Superior temporal gyrus (tissue), 1 donor: ENCODE data around the gene RMND5B.
"Not testable (repeated sequence)": the region's sequence is repeated elsewhere in the genome, so short reads cannot be mapped to it uniquely, and the experiment has no call there.

Source experiments
- DNase-seq: peaks from one replicate; pipeline ENCODE4 v3.0.0-alpha.2; 2016; ENCODE audit errors: extremely low spot score

Gene RMND5B

DNA sequence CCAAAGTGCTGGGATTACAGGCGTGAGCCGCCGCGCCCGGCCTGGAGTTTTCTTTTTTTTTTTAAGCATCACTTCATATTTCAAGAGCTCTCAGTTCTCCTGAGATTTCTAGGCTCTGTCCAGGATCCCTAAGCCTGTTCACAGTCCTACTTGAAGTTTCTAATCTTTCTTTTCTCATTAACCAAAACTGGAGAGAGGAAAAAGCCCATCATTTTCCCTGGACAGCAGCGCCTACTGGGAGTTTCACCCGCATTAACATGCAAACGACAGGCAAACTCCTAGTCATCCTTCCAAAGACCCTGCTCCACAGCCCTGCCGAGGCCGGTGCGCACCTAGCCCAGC, 609 bp upstream of the RMND5B start:
- DNase-seq: not testable (repeated sequence)

DNA sequence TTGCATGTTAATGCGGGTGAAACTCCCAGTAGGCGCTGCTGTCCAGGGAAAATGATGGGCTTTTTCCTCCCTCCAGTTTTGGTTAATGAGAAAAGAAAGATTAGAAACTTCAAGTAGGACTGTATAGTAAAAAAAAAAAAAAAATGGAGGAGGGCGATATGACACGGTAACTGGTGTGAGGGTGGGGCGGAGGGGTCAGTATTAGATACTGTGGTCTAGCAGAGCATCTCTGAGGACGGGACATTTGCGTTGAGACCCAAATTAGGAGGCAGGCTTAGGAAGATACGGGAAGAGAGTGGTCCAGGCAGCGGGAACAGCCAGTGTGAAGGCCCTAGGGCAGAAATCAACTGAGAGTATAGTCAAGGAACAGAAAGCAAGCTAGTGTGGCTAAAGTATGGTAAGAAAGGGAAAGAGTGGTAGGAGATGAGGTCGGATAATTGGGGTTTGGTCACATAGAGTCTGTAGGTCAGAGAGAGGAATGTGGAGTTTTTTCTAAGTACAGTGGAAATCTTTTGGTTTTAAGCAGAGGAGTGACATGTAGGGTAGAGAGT, 707 bp downstream of the RMND5B start:
- DNase-seq: no peak

DNA sequence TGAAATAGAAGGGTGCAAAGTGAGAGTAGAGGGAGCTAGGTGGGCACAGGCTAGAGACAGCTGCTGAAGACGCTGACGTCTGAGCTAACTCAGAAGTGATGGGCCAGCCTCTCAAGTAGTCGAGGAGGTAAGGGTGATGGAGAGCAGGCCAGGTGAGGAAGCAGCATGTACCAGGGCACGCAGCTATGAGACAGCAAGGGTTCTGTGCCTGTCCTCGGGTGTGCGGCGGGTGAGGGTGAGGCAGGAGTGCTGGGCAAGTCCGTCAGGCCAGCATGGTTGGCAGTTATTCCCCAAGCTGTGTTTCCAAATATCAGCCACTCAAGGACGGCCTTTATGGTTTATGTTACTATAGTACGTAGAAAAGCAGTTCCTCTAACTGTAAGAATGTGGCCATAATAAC, 6.2 kb downstream of the RMND5B start:
- no peak for DNase-seq

DNA sequence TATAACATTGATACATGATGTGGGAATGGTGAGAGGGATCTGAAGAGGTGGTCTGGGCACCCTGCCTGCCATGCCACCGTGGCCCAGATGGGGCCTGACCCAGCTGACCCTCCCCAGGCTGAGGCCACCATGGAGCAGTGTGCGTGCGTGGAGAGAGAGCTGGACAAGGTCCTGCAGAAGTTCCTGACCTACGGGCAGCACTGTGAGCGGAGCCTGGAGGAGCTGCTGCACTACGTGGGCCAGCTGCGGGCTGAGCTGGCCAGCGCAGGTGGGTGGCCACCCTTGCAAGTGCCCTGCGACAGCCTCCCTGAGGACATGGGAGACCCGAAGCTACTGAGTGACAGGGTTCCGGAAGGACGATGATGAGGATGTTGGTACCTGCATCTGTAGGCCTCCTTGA, 7.2 kb downstream of the RMND5B start:
- DNase-seq: no peak

DNA sequence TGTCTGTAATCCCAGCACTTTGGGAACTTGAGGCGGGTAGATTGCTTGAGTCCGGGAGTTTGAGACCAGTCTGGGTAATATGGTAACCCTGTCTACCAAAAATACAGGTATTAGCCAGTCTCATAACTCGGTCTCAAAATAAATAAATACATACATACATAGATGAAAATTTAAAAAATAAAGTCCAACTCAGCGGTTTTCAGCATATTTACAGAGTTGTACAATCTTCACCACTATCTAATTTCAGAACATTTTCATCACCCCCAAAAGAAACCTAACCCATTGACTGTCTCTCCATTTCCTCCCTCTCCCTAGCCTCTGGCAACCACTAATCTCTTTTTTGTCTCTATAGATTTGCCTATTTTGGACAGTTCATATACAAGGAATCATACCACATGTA, 10.7 kb downstream of the RMND5B start:
- DNase-seq: no peak

DNA sequence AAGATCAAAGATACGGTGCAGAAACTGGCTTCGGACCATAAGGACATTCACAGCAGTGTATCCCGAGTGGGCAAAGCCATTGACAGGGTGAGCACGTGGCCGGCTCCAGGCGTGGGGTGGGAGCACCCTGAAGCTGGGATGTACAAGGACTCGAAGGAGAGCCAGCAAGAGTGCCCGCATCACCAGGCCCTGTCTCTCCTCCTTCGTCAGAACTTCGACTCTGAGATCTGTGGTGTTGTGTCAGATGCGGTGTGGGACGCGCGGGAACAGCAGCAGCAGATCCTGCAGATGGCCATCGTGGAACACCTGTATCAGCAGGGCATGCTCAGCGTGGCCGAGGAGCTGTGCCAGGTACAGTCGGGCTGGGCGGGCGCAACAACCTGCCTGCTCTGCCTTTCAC, 11.8 kb downstream of the RMND5B start:
- no peak for DNase-seq

DNA sequence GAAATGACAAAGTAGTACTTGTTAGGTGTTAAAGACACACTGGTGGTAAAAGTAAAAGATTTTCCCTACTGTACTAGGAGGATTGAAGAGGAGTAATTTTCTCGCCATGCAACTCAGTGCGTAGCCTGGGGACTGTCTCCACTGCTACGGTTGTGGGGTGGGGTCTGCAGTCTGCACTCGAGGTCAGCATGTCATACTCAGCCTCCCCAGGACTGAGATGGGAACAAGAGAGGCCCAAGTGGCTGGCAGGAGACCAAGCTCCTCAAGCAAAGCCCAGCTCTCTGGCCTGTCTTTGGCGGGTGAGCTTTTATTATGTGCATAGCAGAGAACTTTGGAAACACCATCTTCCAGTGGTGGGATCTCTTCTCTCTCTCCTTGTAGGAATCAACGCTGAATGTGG, 12.4 kb downstream of the RMND5B start:
- DNase-seq: no peak

DNA sequence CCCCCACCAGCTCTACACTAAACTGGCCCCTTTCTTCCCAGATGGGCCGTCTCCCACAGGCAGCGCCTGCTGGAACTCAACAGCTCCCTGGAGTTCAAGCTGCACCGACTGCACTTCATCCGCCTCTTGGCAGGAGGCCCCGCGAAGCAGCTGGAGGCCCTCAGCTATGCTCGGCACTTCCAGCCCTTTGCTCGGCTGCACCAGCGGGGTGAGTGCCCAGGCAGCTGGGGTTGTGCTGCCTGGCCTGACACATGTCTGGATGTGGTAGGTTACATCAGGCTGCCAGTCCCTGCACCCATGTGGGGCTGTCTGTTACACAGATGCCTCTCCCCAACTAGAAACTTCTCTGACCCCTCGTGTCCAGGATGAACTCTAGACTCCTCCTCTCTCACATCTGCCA, 13.1 kb downstream of the RMND5B start:
- no peak for DNase-seq

DNA sequence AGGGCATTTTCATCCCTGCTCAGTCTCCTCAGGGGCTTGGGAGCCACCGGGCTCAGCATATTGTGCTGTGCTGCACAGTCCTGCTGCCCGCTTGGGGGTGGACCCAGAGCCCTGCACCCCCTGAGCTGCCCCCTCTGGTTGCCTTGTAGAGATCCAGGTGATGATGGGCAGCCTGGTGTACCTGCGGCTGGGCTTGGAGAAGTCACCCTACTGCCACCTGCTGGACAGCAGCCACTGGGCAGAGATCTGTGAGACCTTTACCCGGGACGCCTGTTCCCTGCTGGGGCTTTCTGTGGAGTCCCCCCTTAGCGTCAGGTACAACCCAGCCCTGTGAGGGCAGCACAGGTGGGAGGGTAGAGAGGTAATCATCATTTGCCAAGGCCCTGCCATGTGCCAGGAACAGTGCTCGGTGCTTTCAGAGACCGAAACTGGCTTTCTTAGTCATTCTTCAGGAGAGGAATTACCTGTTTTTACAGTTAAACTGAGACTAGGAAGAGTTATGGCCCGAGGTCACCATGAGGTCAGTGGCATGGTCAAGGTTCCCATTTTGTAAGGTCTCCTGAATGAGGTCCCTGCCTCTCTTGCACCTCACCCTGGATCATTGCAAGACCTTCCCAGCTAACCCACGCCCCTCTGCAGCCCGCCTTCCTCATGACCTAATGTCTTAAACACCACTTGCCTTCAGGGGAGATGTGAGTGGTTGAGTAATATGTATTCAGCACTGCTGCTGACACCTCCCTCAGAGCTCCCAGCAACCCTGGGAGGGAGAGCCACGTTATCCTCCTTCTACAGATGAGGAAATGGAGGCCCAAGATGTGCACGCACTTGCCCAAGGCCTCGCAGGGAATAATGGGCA, 15.4 kb downstream of the RMND5B start:
- no peak for DNase-seq

DNA sequence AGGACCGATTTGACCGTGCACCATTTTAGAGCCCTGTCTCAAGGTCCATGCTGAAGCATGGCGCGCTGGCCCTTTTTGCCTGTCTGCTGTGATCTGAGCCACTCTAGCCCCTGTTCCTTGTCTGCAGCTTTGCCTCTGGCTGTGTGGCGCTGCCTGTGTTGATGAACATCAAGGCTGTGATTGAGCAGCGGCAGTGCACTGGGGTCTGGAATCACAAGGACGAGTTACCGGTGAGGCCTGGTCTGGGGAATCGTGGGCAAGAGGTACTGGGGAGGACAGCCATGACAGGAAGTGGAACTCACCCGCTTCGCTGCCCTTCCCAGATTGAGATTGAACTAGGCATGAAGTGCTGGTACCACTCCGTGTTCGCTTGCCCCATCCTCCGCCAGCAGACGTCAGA, 16.6 kb downstream of the RMND5B start:
- no peak for DNase-seq

DNA sequence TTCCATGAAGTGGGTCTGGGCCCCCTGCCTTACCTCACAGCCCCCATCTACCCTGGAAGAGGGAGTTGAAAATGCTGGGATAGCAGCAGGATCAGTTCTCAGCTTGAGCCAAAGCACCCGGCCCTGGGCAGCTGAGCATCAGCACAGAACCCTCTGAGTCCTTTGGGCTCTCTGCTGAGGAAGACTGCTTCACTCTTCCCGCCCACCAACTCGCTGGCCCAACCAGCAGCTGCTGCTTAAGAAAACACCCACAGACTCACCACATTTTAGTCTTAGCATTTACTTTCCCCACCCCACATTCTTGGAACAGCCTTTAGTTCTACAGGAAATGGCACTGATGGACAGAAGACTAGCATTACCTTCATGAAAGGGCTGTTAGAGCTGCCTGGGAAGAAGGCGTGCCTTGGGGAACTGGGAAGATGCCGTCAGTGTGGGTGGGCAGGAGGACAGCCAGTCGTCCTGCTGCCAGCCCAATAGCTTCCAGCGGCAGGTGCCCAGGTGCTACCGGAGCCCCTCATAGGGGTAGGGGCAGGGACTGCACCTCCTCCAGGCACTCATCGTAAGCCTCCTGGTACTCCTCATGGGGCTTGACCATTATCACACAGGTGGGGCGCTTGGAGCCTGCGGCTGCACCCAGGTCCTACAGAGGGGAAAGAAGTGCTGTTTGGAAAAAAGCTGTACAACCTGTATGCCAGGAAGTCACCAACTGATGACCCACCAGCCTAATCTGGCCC, 18.6 kb downstream of the RMND5B start:
- no peak for DNase-seq

DNA sequence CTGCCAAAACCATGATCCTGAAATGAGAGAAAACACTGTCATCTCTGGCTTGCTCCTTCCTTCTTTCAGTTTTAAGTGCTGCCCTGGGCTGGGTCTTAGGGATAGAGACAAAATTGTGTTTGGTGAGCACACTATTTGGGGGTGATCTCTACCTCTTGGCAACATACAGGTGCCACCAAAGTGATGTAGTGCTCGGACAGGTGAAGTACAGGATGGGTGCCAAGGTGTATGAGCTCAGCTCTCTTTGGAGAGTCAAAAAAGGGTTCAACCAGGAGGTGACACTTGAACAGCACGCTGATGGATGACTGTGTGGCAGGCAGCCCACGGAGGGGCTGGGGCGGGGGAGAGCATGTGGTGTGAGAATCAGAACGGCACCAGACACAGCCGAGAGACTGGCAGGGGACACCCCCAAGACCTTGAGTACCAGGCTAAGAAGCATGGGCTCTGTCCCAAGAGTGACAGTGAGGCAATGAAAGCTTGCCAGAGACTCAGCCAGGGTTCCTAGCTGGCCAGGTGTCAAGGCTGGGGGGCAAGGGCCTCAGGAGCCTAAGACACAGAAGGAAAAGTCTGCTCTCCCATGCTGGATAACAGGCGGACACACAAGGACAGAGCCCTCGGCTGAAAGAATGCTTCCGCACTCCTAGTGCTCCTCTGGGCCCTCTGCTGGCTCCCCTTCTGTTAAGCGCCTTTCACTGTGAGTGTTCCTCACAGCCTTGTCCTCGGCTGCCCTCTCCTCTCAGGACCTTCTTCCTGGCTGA, 20.3 kb downstream of the RMND5B start:
- no peak for DNase-seq

DNA sequence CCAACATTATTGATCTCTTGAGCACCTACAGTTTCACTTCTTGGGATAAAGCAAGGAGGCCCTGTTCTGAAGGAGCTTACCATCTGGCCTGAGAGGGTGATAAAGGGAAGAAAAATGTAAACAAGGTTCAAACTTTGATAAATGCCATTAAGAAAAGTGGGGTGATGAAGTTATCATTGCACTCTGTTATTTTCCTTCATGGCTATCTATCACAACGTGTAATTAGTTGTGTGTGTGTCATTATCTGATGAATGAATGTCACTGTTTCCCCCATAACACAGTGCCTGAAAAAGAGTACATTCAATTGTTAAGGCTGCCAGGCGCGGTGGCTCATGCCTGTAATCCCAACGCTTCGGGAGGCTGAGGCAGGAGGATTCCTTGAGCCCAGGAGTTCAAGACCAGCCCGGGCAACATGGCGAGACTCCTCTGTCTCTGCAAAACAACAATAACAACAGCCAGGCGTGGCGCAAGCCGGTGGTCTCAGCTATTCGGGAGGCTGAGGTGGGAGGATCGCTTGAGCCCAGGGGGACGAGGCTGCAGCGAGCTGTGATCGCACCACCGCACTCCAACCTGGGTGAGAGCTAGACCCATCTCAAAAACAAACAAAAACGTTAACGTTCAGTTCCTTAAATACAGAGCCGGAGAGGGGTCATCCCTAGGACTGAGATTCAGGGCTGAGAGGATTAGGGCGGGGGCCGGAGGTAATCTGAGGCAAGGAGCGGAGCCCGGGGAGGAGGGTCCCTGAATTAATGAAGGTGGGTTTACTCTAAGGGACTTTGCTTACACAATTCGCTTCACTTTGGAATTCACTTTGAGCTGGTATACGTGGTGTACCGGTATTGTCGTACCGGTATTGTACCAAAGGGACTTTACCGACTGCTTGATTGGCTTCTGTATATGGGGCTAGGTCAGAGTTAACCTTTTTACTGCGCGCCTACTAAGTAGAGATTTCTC, 22.0 kb downstream of the RMND5B start:
- no peak for DNase-seq

DNA sequence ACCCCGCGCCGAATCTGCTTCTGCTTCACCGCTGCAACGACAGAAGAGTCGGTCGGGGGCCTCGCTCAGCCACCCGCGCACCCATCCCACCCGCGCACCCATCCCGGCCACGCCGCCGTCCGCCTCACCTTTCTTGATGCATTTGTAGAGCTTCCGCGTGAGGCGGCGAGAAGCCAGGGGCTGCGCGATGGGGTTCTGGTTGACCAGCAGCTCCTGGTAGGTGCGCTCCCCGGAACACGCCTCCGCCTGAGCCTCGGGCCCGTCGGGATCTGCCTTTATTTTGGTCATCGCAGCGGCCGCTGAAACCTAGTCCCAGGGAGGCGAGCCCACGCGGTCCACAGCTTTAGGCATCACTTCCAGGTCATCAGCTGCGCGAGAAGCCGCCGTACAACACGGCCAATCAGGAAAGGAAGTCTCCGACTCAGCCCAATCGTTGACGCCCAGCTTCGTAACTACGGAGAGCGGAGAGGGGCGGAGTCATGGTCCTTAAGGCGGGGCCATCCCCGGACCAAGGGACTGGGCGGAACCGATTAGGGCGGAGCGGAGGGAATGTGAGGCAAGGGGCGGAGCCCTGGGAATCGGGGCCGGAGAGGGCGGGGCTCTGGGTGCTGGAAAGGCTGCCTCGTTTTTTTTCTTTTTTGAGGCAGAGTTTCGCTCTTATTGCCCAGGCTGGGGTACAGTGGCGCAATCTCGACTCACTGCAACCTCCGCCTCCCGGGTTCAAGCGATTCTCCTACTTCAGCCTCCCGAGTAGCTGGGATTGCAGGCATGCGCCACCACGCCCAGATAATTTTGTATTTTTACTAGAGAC, 22.9 kb downstream of the RMND5B start, which contains the start of gene NHP2:
Gene NHP2, minus strand, starts transcription at position 356 of the 811 bp plus-strand sequence. Its CDS starts 68 bp downstream, at position 288.
- DNase-seq: peak; percentile 100

DNA sequence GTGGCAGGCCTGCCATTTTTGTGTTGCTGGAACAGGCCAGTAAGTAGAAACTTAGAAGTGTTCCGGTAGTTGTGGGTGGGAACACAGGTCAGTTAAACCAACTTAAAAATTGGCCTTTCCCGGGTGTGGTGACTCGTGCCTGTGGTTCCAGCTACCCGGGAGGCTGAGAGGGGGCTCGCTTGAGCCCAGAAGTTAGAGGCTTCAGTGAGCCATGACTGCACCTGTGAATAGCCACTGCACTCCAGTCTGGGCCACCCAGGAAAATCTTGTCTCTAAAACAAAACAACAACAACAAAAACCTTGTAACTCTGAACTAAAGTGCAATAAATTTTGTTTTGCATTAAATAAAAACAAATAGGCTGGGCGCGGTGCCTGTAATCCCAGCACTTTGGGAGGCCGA, 24.3 kb downstream of the RMND5B start:
- DNase-seq: no peak

DNA sequence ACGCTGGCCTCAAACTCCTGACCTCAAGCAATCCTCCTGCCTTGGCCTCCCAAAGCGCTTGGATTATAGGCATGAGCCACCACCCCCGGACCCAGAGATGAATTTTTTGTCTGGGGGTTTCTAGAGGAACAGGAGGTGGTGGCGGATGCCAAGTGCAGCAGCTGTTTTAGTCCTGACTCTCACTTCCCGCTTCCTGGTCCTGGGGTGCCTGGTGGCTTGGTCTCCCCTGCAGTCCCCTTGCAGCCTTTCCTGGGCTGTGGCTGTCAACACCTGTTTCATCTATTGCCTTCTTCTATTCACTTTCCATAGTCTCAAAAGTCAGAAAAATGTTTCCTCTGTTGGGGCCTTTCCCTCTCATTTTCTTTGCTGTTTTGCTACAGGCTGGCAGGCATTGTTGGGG, 29.4 kb downstream of the RMND5B start:
- no peak for DNase-seq

DNA sequence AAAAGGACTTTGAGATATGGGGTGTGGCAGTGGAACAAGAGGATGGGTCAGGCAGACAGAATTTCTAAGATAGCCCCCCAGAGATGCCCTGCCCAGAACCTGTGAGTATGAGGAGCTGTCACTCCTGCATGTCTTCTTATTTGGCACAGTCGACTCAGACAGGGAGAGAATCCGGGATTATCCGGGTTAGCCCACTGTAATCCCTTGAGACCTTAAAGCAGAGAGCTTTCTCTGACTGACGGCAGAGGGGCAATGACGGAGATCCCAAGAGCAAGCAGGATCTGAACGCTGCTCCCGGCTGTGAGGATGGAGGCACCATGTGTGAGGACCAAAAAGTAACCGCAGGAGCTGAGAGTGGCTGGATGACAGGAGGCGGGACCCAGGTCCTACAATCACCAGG, 31.7 kb downstream of the RMND5B start:
- DNase-seq: no peak

DNA sequence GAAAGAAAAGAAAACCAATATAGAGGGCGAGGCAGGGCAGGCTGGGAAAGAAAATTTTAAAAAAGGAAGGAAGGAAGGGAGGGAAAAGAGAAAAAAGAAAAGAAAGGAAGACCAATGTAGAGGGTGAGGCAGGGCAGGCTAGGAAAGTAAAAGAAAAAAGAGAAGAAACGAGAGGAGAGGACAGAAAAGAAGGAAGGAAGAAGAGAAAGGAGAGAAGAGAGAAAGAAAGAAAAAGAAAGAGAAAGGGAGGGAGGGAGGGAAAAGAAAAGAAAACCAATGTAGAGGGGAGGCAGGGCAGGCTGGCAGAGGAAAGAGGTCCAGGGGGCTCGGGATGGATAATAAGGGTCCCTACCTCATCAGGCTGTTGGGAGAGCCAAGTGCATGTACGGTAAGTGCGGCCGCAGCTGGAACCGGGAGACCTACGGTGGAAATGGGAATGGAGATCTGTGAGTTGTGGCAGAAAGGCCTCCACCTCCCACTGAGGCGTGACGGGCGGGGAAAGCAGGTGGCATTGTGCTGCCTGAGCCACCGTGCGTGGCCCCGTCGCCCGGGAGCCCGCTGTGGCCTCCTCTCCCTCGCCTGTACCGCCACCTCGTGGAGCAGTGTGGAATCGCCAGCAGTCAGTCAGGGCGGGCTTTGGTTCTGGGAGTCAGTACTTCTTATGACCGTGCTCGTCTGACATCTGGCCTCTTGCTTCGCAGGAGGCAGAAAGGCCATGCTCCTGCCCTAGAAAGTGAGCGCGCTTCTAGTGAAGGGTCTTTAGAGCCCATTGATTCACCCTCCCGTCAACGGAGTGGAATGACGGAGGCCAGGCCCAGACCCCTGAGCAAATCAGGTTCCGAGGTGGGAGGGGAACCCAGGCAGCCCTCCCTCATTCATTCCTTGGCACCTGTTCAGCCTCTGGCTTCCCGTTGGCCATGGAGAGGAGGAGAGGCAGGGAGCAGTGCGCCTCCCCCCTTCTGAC, 33.2 kb downstream of the RMND5B start:
- DNase-seq: peak; percentile 87

DNA sequence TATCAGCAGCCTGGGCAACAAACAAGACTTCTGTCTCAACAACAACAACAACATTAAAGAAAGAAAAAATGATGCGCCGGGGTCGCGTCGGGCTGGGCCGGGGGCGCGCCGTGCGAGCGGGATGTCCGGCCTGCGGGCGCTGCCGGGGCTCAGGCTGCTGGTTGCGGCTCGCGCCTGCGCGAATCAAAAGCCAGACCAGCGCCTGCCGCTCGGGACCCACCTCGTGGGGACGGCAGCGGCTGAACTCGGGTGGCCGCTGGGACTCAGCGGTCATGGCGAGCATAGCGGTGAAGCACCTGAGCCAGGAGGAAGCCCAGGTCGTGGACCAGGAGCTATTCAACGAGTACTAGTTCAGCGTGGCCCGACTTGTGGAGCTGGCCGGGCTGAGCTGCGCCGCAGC, 34.8 kb downstream of the RMND5B start:
- DNase-seq: no peak
